Stimulated activated CD4-positive, alpha-beta T cell treated with anti-CD3 and anti-CD28 coated beads, TNF-alpha, amount 100 ng/mL, for 24 hours (primary cell): ENCODE results near the gene PAH.

Source experiments
- DNase-seq, 3 experiments: peaks; one replicate each; pipeline ENCODE4 v3.0.0-alpha.2; 2020; ENCODE audit warnings: low read depth in 3 of 3

The PAH gene

DNA sequence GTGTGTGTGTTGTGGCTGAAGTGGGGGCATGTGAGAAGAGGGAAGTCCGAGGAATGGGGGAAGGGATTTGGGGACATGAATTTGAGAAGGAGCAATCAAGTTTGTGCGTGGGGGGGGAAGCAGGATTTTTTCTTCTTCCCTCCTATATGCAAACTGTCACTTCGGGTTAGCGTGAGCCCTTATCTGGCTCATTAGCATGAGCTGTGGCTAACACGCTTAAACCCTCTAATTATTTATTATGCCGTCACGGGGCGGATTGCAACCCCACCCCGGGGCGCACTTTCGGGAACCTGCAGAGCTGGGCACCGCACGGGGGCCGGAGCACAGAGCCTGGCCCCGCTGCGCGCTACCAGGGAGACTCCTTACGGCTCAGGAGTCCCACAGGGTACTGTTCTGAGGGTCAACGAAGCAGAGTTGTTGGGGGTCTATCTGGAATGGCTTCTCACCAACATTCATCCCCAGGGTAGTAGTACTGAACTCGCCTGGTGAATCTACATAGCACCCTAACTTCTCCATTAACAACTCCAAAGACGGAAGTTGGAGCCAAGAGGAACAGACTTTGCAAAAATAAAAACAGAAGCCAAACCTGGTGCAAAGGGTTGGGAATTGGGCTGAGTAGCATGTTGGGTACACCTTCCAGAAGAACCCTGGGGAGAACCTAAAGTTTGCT, 34.0 kb upstream of the PAH start:
- no peak for DNase-seq

DNA sequence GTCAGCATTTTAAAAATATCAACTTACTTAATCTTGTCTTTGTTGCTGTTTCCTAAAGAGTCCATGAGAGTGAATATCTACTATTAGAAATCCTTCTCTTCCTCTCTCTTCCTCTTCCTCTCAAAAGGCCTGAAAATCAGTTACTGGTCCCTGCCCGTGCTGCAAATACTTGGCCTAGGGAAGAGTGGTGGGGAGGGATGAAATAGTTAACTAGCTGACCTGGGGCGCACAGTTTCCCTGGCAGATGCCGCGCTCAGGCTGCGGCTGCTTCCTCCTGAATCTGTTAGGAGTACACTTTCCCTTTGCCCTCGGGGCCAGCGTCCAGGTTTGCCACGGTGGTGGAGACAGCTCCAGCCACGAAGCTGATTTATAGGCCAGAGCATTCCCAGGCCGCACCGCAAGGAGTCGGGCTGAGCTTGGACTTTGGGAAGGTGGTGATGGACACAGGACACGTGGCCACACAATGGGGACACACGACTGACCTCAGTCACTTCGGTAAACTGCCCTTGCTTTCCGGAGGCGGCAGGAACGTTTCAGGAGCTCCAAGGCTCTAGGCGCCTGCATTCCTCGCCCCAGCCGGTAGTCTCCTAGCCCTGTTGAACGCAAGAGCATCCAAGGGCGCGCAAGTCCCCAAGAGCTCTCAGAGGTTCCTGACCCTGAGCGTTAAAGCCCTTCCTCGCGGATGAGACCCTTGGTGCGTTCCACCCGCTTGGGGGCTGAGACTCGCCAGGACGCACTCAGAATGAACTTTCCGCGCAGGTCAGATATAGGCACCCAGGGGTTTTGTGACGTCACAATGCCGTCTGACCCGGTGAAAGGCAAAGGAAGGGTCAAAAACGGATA, 33.3 kb upstream of the PAH start:
- DNase-seq, result no peak

DNA sequence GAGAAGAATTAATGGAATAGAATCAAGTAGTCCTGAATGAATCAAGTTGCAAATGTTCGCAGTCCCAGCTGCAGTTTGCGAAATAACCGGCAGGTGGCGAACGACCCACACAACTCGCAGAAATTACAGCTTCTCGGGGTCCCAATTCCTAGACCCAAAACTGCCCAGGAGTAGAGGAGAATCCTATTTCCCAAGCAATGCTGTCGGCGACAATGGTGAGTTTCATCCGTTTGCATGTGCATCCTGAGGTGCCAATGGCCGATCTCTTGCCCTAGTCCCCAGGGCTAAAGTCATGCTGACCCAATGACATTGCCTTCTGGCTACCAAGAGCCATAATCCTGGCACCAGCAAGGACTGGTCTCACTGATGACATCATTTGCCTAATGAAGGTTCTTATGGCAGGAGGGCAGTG, 31.9 kb upstream of the PAH start:
- peak in 2 of 3 experiments; percentile 24 to 53 for DNase-seq

DNA sequence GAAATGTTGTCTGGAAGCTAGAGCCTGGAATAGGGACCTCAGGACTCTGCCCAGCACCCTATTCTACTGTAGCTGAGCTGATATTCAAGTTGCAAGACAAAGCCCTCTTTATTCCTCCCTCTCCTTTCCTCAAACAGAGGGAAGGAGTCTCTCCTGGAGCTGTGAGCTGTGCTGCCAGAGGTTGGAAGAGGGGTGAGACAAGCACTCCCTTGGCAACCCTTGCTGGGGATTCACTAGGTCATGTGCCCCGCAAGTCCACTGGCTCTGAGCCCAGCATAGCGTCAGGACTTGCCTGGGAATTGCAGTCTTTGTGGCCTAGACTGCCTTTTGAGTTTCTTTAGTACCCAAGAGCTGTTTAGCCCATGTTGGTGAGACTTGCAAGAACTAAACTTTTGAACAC, 29.0 kb upstream of the PAH start:
- DNase-seq, result no peak

DNA sequence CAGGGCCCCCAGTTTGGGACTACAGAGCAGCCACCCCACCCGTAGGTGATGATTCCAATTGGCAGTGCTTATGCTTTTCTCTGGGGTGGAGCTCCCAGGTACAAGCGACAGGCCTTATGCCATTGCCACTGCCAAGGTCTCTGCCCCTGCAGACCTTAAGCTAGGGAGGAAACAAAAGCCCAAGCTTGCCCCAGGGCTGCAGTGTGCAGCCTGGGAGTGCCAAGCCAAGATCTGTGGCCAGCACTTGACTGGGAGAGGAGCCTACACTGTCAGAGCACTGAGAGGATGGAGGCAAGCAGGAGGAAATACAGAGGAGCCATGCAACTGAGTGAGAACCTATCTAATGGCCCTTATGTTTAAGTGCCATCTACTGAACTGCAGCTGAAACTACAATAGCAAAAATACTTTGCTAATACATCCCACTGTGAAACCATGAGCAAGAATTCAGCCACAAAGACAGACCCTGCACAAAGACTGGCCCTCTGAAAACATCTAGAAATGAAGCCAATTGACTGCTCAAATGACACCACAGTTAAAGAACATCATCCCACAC, 22.7 kb upstream of the PAH start:
- DNase-seq, result no peak

DNA sequence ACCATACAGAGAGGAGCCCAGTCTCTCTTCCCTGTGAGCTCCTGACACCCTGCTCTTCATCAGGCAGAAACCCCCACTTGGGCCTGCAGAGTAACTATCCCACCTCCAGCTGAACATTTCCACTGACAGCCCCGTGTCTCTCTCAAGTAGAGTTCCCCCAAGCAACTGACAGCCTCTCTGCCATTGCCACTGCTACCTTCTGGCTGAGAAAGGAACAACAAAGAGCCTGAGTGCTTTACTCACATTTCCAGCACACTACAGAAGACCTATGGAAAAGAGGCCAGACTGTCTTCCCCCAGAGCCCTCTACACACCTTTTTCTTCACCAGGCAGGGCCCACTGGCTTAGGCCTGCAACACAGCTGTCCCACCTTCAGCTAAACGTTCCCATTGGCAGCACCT, 22.0 kb upstream of the PAH start:
- no peak for DNase-seq

DNA sequence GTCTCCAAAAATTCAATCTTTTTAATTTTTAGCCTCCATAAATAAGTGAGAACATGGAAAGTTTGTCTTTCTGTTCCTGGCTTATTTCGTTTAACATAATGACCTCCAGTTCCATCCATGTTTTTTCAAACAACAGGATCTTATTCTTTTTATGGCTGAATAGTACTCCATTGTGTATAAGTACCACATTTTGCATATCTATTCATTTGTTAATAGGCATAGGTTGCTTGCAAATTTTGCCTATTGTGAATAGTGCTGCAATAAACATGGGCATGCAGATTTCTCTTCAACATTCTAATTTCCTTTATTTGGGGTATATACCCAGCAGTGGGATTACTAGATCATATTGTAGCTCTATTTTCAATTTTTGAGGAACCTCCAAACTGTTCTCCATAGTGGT, 16.1 kb upstream of the PAH start:
- no peak for DNase-seq

DNA sequence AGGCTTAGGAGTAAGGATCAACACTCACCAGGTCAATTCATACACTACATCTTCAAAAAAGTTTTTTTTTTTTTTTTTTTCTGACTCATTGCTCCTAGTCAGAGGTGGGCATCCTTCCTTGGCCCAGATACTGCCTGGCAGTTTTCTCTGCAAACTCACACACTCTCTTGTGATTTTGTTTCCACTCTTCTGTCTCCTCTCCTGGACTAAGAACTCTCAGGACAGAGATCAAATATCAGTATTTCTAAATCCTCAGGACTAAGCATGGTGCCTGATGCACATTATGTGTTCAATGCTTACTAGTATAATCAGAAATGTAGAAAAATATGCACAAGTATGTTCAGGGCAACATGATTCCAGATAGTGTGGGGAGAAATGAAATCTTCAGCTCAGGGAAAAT, 10.2 kb upstream of the PAH start:
- DNase-seq, result no peak

DNA sequence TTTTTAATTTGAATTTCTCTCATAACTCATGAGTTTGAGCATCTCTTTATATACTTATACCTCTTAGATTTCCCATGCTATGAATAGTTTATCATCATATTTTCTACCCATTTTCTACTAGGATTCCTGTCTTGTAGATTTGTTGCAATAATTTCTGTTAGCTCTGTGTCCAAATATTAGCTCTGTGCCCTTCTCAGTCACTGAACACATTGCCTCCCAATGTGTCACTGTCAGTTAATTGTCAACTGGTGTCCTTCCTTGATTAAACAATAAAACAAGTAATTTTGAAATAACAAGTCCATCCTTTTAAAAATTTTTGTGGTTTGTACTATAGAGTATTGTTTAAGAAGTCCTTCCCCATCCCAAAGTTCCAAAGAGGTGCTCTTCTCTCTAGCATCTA, 4.2 kb upstream of the PAH start:
- no peak for DNase-seq

DNA sequence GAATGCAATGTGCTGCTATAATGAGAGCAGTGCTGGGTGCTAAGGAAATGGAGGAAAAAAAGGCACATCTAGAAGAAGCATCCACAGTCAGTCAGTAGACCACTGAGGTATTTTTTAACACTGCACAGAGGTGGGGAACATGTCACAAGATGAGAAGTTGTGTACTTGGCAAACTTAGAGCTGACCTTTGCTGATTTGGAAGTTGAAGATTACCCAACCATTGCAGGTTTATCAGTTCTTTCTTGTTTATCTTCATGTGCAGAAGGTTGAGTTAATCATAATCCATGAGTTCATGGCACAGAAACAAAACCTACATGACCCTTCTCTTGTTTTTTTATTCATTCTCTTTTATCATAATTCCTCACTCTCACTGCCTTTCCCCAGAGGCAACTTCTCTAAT, 3.2 kb upstream of the PAH start:
- no peak for DNase-seq

DNA sequence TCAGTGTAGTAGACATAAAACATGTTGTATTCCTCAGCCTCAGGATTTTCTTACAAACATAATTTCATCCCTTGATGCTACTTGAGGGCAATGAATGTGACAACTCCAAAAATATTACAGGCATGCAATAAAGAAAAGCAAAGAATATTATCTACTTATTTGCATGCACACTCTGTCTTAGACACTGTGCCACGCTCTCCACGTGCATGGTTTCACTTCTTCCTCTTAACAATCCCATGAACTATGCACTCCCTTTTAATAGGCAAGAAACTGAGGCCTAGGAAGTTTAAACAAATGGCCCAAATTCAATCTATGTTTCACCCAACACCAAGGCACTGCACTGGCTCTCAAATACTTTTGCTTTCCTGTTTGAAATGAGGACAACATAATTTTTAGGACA, 1.8 kb upstream of the PAH start:
- DNase-seq, result no peak

DNA sequence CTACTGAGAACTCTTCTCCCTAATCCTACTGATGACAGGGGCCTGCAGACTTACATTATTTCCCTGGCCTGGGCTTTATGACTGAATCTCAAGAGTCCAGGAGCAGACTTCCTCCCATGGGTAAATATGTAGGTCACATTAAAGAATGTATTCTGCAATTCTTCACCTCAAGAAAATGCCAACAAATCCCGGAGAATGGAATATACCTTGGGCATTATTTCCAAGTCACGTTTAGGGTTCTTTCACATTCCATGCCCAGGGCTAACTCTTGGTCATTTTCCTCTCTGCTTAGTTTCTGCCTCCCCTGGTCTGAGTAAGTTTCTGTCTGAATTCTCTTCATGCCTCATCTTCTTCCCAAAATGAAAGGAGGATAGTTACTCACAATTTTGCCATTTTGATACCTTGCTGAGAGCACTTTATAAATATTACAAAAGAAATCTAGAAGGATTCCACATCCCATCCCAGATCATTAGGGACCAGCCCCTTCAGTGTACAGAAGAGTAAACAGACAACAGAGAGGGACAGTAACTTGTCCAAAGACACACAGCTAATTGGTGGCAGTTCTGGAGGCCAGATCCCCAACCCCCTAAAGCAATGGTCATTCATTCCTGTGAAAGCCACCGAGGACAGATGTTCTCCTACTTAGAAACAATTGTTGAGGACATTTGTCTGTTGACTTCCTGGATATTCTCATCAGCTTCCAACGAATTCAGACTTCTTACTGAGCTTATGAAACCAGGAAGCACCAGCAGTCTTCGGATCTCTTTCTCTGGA, 605 bp downstream of the PAH start:
- DNase-seq, result no peak

DNA sequence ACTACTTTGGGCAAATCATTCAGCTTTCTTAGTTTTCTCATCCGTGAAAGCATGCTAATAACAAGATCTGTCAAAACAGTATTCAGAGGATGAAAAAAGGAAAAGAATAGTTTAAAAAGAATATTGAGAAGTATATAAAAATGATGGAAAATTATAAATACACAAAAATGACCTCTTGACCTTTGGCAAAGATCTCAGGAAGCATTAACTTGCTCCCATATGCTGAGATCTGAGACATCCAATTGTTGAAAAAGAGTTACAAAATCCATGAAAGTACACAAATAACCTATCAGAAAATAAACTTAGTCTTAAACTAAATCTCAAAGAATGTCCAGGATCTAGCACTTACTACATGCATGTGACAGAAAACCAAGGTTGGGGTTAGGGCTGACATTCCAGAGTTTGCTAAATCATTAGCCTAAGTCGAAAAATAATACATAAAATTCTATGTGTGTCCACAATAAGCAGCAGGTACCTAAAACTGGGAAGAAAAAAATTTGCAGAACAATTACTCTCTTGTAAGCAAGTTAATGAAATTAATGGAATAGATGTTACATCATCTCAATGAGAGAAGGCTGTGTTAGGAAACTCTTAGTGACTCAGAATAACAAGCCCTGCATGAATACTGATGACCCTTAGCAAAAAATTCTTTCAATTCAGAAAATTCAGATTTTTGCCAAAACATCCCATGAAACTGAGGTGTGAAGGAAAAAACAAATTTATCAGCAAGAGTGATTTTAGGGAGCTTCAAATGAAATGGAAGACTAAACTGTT, 3.4 kb downstream of the PAH start:
- DNase-seq, result no peak

DNA sequence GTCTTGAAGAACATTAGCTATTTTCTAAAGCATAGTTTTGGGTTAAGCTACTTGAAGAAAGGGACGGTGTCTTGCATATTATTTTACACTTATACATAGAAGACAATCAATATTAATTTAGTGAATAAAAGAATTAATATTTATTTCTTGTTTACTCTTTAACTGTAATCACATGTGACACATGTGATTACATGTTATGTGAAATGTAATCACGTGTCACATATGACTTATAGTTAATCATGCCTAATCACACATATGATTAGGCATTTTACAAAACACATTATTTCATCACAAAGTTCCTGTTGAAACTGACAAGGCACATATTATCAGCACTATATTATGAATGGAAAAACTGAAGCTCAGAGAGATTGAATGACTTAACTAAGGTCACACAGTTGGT, 4.8 kb downstream of the PAH start:
- no peak for DNase-seq

DNA sequence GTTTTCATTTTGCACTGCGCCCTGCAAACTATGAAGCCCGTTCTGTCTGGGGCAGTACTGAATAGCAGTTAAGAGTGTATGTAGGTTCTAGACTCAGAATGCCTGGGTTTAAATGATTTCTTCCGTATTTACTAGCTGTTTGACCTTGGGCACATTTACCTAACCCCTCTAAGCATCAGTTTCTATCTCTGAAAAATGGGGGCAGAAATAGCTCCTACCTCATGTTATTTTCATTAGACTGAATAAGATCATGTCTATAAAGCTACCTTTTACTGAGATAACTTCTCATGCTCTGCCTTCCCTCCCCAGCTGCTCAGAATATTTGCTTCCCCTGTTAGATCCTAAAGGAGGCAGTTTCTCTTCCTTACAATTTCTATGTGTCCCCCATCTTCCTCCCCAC, 5.7 kb downstream of the PAH start:
- DNase-seq, result no peak

DNA sequence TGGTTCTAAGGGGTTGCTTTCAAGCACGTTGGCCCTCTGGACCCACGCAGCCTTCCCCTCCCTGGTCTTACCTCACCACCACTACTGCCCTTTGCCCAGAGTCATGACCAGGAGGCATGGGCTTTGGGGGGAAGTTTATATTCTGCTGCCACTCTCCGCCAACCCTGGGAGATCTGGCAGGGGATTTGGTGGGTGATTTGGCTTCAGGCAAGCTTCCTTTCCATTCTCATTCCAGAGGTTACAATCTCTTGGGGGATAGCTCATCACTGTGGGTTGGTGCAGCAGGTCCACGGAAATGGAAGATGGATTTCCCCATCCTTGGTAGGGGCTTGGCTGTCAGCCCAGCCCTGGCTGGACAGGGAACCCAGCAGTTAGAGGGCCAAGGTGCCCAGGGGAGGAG, 6.3 kb downstream of the PAH start:
- no peak for DNase-seq

DNA sequence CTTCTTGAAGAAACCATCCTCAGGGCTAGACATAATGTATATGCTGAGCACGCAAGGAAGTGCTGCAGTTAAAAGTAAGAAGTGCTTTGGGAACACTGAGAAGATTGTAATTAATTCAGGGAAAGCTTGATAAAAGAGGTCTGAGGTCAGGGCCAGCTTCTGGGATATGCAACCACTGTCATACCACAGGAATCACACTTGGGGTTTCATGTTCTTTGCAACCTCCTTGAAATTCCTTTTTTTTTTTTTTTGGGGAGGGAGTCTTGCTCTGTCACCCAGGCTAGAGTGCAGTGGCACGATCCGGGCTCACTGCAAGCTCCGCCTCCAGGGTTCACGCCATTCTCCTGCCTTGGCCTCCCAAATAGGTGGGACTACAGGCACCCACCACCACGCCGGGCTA, 6.9 kb downstream of the PAH start:
- no peak for DNase-seq

DNA sequence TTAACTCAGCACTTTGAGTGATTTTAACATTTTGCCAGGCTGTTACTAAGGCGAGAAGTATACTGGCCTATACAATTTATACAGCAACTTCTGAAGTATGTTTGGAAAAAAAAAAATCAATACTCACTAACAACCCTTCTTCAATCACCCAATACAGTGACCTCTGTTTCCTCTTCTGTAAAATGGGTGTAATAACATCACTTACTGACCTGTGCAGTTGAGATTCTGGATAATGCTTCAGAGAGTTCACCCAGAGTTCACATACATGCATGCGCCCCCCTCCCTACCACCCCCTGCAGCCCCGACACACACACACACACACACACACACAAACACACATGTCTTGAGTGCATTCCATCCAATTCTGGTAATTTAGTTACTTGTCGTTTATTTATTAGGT, 9.1 kb downstream of the PAH start:
- no peak for DNase-seq

DNA sequence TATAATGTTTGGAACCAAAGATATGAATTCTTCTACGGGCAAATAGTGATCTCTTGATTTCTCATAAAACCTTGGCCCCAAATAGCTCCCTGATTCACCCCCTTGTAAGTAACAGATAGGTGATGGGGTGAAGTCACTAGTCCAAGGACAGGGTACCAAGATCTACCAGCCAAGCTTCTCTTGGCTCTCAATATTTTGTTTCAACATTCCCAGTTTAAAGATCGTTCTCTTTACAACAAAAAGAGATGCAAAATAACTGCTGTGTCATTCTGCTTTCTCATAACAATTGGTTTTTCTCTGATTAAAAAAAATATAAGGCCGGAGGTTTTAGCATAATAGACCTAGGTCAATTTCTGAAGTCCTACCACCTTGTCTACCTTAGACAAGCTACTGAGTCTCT, 11.8 kb downstream of the PAH start:
- DNase-seq, result no peak

DNA sequence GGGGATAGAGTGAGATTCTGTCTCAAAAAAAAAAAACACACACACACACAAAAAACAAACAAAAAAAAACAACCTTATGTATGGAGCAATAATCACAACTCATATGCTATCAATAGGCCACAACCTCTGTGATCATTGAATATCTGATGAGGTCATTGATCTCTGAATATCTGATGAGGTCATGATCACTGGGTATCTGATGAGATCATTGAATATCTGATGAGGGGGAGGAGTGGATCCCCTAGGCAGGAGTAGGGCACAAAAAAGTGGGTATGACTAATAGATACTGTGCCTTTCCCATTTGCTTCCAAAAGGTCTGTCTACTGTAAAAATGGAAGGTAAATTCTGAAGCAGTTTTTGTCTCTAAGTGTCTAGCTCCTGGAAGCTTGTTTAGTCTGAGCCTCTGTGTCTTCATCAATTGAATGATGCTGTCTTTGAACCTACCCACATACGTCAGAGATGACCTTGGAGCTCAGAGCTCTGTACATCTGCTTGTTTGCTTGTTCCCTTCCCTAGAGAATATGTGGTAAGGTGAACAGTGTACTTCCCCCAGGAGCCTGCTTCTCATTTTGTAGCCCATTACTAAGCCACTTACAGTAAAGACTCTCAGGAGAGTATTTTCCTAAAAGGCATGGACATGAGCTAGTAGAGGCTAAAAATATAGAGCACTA, 13.6 kb downstream of the PAH start:
- no peak for DNase-seq

DNA sequence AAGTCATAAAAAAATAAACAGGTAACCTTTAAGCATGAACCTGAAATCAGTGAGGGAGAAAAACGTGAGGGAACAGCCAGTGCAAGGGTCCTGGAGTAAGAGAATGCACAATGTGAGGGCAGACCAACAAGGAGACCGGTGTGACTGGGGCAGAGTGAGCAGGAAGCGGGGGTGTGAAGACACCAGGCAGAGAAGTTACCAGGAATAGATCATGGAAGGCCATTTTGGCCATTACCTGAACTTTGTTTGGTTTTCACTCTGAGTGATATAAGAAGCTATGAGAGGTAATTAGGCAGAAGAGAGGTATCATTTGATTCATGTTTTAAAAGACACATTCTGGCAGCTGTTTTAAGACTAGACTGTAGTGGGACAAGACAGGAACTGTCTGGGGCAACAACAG, 15.0 kb downstream of the PAH start:
- no peak for DNase-seq
